ENCODE data around the gene RCAN2. TPM values are rescaled to one million over a fixed set of nuclear protein-coding genes. Genes with fewer than 3 reads are reported as not detected.

RCAN2 gene
- total RNA-seq, 4 donors from 2014 or later: 4.7 to 23.1 (median 6.6) TPM

DNA sequence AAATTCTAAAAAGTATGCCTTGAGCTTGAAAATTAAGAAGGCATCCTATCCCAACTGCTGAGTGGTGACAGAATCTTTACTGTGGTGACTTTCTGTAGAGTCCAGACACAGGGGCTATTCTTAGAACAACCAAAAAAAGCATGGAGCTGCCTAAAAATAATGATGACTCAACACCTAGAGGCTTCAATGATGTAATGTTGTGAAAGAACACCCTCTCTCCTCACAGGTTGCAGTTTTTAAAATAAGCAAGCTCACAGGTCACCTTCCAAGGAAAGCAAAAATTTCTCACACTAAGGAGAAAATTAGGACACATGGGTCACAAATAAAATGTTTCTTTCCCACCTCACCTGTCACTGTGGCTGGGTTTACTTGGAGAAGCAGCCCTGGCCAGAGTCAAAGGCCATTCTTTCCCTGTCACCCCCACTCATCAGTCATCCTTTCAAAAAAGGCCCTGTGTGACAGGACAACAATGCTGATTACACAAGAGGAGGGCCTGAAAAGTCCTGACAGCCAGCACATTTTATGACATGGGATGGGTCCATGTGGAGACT is 53.5 kb downstream of the RCAN2 start:
- no peaks in the 10 kb centered on the region for H3K4me1 ChIP-seq
- no peak overlapping the region for H3K27ac ChIP-seq
- DNase-seq: no peak
- TF ChIP-seq POLR2A (IDR thresholded peaks at IDR 0.05): no peak
- TF ChIP-seq, protein P1, sequence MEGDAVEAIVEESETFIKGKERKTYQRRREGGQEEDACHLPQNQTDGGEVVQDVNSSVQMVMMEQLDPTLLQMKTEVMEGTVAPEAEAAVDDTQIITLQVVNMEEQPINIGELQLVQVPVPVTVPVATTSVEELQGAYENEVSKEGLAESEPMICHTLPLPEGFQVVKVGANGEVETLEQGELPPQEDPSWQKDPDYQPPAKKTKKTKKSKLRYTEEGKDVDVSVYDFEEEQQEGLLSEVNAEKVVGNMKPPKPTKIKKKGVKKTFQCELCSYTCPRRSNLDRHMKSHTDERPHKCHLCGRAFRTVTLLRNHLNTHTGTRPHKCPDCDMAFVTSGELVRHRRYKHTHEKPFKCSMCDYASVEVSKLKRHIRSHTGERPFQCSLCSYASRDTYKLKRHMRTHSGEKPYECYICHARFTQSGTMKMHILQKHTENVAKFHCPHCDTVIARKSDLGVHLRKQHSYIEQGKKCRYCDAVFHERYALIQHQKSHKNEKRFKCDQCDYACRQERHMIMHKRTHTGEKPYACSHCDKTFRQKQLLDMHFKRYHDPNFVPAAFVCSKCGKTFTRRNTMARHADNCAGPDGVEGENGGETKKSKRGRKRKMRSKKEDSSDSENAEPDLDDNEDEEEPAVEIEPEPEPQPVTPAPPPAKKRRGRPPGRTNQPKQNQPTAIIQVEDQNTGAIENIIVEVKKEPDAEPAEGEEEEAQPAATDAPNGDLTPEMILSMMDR (IDR thresholded peaks at IDR 0.05): no peak
- no peaks in the 10 kb centered on the region for H3K9me3 ChIP-seq
- H3K36me3 ChIP-seq: no peaks in the 10 kb centered on the region
- no peak overlapping the region for H3K4me3 ChIP-seq
- no peaks in the 10 kb centered on the region for H3K27me3 ChIP-seq

DNA sequence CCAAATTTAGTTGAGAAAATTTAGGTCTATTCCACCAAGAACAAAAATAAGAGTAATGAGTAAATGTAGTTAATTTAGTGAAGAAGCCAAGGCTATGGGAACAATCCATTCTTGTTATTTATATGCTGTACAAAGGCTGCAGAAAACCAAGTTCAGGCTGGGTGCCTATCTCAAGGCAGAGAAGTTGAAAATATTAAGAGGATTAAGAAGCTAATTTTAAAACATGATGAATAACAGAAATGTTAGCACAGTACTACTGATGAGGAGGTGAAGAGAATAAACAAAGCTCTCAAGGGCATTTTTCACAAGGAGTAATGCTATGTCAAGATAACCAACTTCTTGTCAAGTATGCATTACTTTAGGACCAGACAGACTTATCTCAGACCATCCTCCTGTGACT is 68.6 kb downstream of the RCAN2 start:
- Histone ChIP-seq H3K27ac (no peak overlapping the region), H3K4me3 (no peak overlapping the region), H3K27me3 (no peaks in the 10 kb centered on the region), H3K36me3 (no peaks in the 10 kb centered on the region), H3K9me3 (no peaks in the 10 kb centered on the region), H3K4me1 (no peaks in the 10 kb centered on the region)
- no peak for TF ChIP-seq POLR2A (IDR thresholded peaks at IDR 0.05)
- TF ChIP-seq, protein P1 (IDR thresholded peaks at IDR 0.05): no peak
- no peak for DNase-seq

DNA sequence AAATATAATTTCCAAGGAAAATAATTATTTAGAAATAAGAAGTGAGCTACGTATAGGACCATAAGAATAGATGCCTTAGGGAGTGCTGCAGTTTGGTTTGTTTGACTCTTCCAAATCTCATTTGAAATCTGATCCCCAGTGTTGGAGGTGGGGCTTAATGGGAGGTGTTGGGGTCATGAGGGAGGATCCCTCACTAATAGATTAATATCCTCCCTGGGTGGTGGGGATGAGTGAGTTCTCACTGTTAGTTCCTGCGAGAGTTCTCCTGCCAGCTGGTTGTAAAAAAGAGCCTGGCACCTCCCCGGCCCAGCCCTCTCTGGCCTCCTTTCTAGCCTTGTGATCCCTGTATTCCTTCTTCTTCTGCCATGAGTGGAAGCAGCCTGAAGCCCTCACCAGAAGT is 69.3 kb downstream of the RCAN2 start:
- Histone ChIP-seq H3K4me3 (no peak overlapping the region), H3K4me1 (no peaks in the 10 kb centered on the region), H3K27me3 (no peaks in the 10 kb centered on the region), H3K27ac (no peak overlapping the region), H3K36me3 (no peaks in the 10 kb centered on the region), H3K9me3 (no peaks in the 10 kb centered on the region)
- TF ChIP-seq POLR2A (IDR thresholded peaks at IDR 0.05): no peak
- TF ChIP-seq, protein P1 (IDR thresholded peaks at IDR 0.05): no peak
- DNase-seq: no peak

DNA sequence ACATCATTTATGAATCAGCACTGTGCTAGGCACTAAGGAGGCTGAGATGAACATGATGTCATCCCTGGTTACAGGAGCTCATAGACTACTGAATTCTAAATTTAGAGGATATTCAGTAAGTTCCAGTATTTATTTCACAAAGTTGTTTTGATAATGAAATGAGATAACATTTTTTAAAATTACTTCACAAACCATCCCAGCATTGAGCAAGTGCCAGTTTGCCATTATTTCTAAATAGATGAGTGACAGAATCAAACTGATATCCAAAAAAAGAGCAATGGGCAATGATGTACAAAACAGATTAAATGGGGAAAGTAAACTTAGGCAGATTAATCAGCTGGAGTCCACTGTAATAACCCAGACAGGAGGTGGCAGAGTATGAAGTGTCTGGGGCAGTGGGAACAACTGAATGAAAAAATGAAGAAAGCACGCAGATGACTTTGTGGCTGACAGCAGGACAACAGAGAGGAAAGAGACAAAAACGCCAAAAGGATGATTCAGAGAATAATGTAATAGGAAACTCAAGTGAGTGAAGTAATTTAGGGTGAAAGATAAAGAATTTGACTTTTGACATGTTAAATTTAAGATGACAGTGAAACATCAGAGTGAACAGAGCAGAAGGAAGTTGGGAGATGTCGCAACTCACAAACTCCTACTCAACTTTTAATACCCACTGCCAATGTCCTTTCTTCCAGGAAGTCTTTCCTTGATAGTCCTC is 70.2 kb downstream of the RCAN2 start:
- Histone ChIP-seq H3K4me1 (no peaks in the 10 kb centered on the region), H3K9me3 (no peaks in the 10 kb centered on the region), H3K4me3 (no peak overlapping the region), H3K36me3 (no peaks in the 10 kb centered on the region), H3K27me3 (no peaks in the 10 kb centered on the region), H3K27ac (no peak overlapping the region)
- DNase-seq: no peak
- no peak for TF ChIP-seq POLR2A (IDR thresholded peaks at IDR 0.05)
- TF ChIP-seq, protein P1 (IDR thresholded peaks at IDR 0.05): no peak

DNA sequence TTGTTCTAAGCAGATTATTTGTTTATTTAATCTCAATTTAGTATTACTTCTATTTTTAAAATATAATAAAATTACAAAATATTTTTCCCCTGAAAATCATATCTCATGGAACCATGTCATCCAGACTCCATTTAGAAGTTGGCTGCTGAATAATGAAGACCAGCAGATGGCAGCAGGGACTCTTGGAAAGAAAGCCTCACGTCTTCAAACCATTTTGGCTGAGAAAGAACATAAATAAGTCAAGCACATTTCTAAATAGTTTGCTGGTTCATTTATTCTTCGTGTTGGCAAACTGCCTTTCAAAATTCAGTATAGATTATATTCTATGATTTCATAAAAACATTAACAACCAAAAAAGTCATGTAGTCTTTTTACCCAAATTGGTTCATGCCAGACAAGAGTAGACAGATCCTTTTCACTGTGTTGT is 71.7 kb downstream of the RCAN2 start:
- no peak overlapping the region for H3K4me3 ChIP-seq
- no peak for TF ChIP-seq POLR2A (IDR thresholded peaks at IDR 0.05)
- TF ChIP-seq, protein P1 (IDR thresholded peaks at IDR 0.05): peak in 5 of 6 experiments; percentile 30 to 88 (median 83)
- no peaks in the 10 kb centered on the region for H3K36me3 ChIP-seq
- H3K4me1 ChIP-seq: no peaks in the 10 kb centered on the region
- H3K27me3 ChIP-seq: no peaks in the 10 kb centered on the region
- no peaks in the 10 kb centered on the region for H3K9me3 ChIP-seq
- peak in 2 of 3 donors; percentile 18 to 81 for DNase-seq
- H3K27ac ChIP-seq: no peak overlapping the region
